Endothelial cell of umbilical vein (primary cell): Measurements from ENCODE around the gene MICAL3.

Experiments
- CTCF ChIP-seq, 2 donors: IDR thresholded peaks; 1 replicate in 1 of 2; 2 replicates in 1 of 2; pipeline ENCODE4 v1.5.1; 2011; ENCODE audit warnings: low read length in 2 of 2, mild to moderate bottlenecking in 2 of 2, moderate library complexity in 2 of 2, control low read depth in 1 of 2, inconsistent platforms in 1 of 2, low read depth in 1 of 2; ENCODE audit not compliant: insufficient read depth in 1 of 2; ENCODE audit errors: extremely low read depth in 1 of 2
- EZH2 ChIP-seq: IDR thresholded peaks from 2 replicates; pipeline ENCODE4 v1.6.1; 2012; ENCODE audit warnings: borderline replicate concordance, low read depth, mild to moderate bottlenecking, moderate library complexity, low read length, inconsistent platforms; ENCODE audit not compliant: severe bottlenecking
- FOS ChIP-seq: IDR thresholded peaks from 2 replicates; pipeline ENCODE4 v1.6.1; 2011; ENCODE audit warnings: mild to moderate bottlenecking, low read length, moderate library complexity, borderline replicate concordance; ENCODE audit not compliant: insufficient read depth
- JUN ChIP-seq: IDR thresholded peaks from 2 replicates; pipeline ENCODE4 v1.6.1; 2011; ENCODE audit warnings: borderline replicate concordance, low read depth; ENCODE audit not compliant: insufficient read length, insufficient read depth
- MAX ChIP-seq: IDR thresholded peaks from 2 replicates; pipeline ENCODE4 v1.6.1; 2011; ENCODE audit not compliant: insufficient read depth, insufficient read length
- MYC ChIP-seq: IDR thresholded peaks from one replicate; pipeline ENCODE4 v1.6.1; 2011; ENCODE audit warnings: mild to moderate bottlenecking, low read depth, low read length
- POLR2A ChIP-seq: IDR thresholded peaks from 2 replicates; pipeline ENCODE4 v1.6.1; 2012; ENCODE audit warnings: low read depth, mild to moderate bottlenecking, control low read depth, low read length
- POLR2AphosphoS5 ChIP-seq: IDR thresholded peaks from 2 replicates; pipeline ENCODE4 v1.6.1; 2012; ENCODE audit warnings: low read depth, mild to moderate bottlenecking, control low read depth, low read length, moderate library complexity; ENCODE audit not compliant: insufficient read depth

- TF ChIP-seq EZH2 (no peak), POLR2AphosphoS5 (no peak), POLR2A (no peak), CTCF (IDR thresholded peaks at IDR 0.05; ENCODE audit: extremely low read depth in 1 of 2, insufficient read depth in 1 of 2, low read depth in 1 of 2, low read length in 2 of 2) (no peak), MYC (no peak), JUN (no peak), FOS (no peak), MAX (no peak)
Measured at GRCh38 chr22:17898375-17898774, 126.0 kb downstream of the MICAL3 start.
